ENCODE data around the gene C17orf50.
"Not testable (repeated sequence)": the region's sequence is repeated elsewhere in the genome, so short reads cannot be mapped to it uniquely, and the experiment has no call there.

Gene C17orf50

DNA sequence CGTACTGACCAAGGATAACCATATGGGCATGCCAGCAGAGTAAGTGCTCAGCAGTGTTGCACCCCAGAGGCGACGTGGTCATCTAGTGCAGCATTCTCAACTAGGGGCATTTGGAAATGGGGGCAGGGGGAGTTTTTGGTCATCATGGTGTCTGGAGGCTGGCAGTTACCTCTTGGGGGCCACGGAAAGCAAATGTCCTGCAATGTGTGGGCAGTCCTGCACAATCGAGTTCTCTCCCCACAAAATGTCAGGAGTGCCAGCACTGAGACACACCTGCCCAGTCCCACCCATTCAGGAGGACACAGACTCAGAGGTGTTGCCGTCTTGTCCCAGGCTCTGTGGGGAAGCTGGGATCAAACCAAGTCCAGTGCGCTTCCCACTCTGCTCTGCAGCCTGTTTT is 26.3 kb upstream of the C17orf50 start:
- no peak for DNase-seq (ENCODE audit: low spot score)

DNA sequence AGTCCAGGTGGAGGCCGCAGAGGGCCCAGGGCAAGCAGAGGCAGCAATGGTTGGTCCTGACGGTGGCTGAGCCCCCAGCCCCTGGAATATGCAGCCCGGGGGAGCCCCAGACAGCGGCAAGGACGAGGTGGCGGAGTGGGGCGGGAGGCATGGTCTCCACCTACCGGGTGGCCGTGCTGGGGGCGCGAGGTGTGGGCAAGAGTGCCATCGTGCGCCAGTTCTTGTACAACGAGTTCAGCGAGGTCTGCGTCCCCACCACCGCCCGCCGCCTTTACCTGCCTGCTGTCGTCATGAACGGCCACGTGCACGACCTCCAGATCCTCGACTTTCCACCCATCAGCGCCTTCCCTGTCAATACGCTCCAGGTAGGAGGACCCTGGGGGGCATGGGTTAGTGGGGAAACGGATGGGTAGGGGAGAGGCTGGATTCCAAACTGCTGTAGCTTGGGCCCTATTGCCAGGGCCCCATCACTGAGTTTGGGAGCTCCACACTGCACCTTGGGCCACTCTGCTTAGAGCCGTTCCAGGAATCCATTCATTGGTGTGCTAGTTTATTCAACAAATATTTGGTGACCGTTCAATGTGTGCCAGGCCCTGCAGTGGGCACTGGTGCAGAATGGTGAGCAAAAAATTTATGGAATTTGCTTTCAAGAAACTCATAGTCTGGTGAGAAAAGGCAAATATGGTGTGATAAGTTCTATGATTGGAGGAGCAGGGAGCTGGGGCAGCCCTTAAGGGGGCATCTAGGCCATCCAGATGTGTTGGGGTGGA is 25.5 kb upstream of the C17orf50 start:
- no peak for DNase-seq (ENCODE audit: low spot score)

DNA sequence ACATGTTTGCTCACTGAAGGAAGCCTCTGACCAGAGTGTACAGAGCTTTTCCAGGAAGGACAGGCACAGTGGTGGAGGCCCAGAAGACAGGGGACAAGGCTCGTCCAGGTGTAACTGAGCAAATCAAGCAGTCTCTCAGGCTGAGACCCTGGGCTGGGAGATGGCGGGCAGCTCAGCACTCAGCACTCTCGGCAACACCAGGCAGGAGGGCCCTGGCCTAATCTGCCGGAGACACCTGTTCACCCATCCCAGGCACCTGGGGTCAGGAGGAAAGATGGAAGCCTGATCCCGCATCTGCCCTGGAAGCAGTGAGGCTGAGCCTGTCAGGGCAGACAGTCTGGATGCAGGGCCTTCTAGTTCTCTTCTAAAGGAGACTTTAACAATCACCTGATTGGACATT is 24.5 kb upstream of the C17orf50 start:
- DNase-seq (ENCODE audit: low spot score) = no peak

DNA sequence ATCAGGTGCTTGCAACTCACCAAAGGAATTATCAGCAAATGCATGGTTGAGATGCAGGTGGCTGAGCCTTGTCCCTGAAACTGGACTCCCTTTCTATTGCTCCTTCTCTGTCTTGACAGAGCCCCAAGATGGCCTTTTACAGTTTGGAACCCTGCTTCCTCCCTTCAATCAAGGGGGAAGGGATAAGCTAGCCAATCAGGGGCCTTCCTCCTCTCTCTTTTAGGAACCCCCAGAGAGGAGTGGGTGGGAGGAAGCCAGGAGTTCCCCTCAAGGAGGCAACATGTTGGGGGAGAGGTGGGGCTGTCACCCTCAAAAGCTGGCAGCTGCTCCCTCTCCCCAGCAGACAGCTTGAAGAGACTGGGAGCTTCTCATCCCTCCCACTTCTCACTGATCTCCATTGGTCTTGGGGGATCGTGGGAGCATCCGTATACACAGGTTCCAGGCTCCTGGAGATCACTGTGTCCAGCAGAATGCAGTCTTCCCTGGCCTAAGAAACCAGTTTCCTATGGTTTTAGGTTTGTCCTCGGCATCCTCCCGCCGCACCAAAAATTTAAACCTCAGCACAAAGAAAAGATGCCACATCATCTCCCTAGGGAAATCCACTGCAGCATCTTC is 22.1 kb upstream of the C17orf50 start:
- DNase-seq (ENCODE audit: low spot score) = no peak

DNA sequence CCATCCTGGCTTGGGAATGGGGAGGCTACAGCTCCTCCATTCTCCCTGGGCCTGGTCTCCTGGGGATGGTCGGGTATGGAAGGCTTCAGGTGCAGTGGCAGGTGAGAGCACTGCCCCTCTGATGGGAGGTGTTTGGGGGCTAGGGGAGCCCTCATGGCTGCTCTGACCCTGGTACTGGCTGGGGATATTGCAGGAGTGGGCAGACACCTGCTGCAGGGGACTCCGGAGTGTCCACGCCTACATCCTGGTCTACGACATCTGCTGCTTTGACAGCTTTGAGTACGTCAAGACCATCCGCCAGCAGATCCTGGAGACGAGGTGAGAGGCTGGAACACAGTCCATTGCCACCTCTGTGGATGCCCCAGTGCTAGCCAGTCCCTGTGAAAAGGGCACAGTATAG is 20.5 kb upstream of the C17orf50 start:
- DNase-seq (ENCODE audit: low spot score) = no peak

DNA sequence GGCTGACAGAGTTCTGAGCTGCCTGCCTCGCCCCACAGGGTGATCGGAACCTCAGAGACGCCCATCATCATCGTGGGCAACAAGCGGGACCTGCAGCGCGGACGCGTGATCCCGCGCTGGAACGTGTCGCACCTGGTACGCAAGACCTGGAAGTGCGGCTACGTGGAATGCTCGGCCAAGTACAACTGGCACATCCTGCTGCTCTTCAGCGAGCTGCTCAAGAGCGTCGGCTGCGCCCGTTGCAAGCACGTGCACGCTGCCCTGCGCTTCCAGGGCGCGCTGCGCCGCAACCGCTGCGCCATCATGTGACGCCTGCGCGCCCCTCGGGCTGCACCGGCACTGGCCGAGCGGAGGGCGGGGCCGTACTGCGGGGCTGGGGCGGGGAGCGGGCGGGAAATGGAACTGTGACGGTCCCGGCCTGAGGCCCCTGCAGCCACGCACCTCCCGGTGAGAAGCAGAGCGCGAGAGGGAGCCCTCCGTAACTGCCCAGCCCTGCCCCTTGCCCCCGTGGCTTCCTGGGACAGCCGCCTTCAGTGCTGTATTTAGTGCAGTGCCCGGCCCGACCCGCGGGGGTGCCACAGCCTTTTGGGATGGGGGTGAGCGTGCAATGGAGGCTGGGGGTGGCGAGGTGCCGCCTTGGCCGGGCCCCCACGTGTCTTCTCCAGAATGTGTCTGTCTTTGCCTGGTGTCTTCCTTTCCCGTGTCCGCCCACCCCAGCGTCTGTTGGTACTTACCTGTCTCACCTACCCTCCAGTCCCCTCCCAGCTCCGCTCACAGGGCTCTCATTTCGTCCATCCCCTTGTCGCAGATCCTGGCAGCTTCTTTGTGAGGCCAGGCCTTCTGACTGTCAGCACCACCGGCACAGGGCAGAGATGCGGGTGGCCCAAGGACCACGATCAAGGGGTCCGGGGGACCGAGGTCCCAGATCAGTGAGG is 19.4 kb upstream of the C17orf50 start:
- no peak for DNase-seq (ENCODE audit: low spot score)

DNA sequence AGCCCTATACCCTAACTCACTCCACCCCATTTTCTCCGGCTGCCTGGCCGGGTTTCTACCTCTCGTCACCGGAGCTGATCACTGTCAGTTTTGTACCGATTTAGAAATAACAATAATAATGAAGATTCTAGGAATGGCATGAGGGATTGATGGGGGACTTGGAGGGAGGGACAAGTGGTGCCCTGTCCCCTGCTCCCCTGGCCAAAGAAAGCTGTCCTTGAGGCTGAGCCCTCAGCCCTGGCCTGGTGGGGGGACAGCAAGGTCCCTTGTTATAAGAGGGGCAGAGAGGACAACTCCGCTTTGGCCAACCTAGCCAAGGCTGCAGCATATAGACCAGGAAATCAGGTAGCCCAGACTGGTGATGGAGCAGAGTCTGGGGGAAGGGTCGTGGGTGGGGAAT is 18.2 kb upstream of the C17orf50 start:
- no peak for DNase-seq (ENCODE audit: low spot score)

DNA sequence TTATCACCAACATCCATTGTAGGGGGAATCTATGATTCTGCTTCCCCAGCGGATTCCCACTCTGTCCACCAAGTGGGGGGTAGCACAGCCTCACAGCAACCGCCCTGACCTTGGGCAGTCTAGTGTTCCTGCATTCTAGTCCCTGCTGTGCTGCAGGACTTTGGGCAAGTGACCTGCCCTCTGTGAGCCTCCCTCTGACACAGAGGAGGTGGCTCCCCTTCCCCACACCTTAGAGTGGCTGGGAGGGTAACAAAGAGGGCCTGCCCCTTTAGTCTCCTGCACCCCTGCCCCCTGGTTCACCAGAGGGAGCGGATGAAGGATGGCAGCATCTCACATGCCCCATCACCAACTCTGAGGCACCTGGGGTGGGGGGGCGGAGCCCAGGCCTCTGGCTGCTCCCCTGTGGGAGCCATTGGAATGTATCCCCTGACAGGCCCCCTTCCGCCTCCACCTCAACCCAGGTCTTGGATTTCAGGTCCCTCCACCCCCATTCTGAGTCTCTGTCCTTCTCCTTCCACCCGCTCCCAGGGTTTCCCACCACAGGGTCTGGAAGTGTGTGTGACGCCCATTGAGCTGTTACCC is 17.7 kb upstream of the C17orf50 start:
- DNase-seq (ENCODE audit: low spot score) = no peak

DNA sequence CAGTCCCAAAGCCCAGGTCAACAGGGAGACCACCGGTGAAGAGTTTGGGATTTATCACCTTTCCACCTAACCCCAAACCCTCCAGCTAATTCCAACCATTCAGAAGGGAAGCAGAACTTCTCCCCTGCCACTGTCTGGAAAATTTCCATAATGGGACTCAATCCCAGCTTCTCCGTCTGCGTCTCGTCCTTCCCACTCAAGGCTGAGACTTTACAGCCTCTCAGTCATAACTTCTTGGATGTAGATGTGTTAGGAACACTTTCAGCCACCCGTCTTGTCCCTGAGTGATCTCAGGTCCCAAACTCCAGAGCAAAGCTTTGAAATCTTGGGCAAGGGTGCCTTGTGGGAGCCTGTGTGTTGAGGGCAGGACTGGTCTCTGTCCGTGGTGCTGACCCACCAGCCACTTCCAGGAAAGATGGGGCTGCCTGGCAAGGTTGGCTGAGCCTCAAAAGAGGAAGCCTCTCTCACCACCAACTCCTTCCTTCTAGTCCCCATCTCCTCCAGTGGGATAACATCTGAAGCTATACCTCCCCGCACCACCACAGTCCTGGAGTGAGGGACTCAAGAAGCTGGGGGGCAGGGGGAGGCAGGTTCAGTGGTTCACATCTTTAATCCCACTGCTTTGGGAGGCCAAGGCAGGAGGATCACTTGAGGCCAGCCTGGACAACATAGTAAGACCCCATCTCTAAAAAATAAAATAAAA is 16.9 kb upstream of the C17orf50 start:
- DNase-seq (ENCODE audit: low spot score) = no peak

DNA sequence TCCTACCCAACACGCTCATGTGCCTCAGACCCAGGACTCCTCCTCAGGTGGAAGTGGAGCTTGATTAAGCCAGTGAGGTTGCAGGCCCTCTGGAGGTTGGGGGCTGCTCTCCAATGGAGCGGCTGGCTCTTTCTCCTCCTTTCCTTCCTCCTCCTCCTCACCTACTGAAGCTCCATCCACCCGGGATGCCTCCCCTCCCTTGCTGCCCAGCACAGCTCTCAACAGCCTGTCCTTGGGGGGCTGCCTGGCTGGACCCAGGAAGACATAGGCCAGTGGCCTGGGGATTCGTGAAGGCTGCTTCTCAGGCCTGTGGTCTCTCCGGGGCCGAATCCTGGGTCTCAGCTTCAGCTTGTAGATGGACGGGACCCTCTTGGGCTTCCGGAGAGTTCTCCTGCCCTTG is 15.9 kb upstream of the C17orf50 start:
- no peak for DNase-seq (ENCODE audit: low spot score)

DNA sequence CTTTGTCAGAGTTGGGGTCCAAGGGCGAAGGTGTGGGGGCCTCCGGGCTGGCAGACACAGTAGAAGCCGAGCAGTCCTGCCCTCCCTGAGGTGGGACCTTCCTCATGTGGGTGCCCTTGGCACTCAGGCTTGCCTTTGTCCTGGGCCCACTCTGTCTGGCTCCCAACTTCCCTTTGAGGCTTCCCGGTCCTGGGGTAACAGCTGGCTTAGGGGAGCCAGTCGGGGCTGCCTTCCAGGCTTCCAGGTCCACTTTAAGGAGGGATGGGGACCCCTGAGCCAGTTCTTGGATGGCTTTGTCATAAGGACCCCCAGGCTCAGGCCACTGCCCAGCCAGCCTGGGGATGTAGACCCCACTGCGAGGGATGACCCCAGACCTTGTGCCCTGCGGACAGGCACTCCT is 15.4 kb upstream of the C17orf50 start:
- no peak for DNase-seq (ENCODE audit: low spot score)

DNA sequence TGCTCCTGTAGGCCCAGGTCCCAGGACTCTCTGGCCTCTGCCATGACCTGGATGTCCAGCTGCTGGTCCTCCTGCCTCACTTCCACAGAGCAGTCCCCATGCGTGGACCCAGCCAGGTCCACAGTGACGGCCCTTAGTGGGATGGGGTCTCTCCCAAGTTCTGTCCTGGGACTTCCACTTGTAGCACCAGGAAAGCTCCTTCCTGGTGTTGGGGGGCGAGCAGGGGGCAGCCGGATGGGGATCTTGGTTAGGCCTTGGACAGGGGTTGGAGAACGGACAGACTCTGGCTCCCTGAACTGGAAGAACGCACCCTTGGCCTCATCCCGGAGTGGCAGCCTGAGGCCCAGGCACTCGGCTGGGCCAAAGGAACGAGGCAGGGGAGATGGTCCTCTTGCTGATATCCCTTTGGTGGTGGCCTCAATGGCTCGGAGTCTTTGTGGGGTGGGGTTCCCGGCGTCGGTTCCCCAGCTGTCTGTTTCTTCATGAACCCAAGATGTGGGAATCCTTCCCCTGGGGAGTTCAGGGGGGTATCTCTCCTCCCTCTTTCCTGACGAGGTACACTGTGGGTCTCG is 14.9 kb upstream of the C17orf50 start:
- DNase-seq (ENCODE audit: low spot score) = no peak

DNA sequence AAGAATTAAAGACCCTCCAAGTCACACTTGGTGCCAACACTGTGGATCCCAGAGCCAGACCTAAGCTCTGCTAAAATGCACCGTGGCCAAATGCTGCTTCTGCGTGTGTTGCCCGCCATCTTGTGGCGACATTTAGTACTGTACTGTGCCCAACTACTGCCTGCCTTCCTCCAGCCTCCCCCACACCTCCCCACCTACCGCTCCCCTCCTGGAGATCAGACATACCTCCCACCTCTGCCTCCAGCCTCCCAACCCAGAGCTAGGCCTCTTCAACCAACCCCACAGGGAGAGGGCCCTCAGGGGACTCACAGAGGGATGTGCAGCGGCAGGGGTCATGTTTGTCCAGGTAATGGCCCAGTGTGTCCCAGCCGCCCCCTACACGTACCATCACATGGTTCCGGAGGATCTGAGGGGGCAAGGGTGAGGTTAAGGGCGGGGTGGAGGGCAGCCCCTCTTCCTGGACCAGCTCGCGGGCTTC is 13.1 kb upstream of the C17orf50 start:
- DNase-seq (ENCODE audit: low spot score) = peak; percentile 81

DNA sequence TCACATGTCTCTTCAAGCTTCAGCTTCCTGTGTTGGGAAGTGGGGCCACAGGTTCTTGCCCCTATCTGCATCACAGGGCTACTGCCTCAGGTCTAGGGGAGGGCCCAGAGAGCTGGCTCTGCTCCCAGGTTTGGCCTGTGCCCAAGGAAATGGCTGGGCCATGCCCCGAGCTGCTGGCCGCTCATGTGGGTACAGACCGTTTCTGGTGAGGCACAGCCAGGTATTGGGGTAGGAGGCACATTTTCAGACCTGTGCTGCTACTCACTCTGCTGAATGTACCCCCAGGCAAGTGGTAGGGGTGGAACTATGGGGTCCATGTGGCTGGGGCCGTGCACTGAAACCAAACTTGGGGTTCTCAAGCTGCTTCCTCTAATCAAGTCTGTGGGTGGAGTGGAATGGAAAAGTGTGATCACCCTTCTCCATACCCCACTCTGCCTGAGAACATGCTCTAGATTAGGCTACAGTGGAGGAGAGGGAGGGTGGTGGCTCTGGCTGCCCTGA is 12.3 kb upstream of the C17orf50 start:
- DNase-seq (ENCODE audit: low spot score) = no peak

DNA sequence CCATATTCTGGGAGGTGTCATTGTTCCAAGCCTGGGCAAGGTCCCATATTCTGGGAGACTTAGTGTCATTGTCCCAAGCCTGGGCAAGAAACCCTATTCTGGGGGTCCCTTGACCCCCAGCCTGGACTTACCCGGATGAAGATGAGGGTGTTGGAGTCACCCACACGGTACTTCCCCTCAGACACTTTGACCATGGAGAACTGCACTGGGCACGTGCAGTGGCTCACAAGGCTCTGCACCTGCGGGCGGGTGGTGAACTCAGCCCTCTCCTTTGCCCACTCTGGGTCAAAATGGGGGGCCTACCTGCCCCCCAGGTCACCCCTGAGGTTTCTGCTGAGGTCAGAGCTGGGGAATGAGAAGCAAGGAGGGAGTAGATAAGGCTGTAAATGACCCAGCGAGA is 11.7 kb upstream of the C17orf50 start:
- no peak for DNase-seq (ENCODE audit: low spot score)

DNA sequence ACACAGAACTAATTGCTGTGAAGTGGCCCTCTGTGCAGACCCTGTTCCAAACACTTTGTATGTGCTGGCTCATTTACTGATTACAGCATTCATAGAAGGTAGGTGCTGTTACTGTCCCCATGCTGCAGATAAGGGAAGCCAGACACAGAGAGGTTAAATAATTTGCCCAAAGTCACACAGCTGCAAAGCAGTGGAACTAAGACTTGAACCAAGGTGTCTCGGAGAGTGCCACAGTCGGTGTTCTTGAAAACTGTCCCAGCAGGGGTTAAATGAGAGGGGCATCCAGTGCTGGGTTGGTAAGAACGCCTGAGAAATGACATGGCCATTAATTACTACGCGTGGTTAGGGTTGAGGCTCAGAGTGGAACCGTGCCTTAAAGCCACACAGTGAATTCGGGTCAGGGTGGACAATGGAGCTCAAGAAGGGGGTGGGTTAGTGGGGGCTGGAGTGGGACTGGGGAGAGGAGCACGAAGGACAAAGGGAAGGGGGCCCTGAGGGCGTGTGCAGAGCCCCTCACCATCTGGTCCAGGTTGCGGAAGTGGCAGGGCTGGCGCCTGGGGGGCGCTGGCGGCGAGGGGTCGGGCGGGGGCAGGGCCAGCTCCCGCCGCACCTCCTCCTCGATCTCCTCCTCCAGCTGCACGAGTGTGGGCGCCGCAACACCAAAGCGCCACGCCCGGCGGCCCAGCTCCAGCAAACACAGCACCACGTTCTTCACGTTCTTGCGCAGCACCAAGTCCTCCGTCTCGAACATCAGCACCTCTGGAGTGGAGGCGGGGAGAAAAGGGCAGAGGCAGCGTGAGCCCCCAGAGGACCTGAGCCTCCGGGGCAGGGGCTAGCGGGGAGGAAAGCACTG is 10.9 kb upstream of the C17orf50 start:
- DNase-seq (ENCODE audit: low spot score) = no peak

DNA sequence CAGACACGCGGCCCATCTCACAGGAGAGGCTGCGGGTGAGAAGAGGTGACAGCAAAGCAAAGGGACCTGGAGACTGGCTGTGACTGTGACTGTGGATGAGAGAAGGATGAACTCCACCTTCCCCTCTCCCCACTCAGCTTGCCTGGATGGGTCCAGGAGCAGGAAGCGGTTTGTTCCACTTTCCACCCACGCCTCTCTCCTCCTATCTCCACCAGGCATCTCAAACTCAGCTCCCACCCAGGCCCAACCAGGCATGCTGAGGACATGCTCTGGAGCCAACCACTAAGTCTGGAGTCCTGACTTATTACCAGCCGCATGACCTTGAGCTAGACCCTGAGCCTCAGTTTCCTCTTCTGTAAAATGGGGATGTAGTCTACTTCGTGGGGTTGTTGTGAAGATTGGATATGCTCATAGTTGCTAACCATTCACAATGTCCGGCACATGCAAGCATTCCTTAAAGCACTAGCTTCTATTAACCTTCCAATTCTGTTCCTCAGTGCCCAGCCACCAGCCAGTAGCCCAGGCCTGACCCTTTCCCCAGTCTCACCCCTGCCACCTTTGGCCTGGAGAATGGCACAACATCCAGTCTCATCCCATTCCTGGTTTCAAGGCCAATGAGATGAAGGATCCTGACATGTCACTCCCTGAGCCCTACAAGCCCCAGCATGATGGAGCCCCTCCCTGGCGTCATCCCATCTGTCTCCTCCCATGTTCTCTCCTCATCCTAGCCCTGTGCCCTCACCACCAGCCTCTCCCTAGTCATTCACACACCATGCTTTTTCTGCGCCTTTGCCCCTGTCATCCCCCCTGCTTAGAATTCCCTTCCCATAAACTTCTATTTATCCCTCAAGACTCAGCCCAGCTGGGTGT is 9.9 kb upstream of the C17orf50 start:
- DNase-seq (ENCODE audit: low spot score) = no peak

DNA sequence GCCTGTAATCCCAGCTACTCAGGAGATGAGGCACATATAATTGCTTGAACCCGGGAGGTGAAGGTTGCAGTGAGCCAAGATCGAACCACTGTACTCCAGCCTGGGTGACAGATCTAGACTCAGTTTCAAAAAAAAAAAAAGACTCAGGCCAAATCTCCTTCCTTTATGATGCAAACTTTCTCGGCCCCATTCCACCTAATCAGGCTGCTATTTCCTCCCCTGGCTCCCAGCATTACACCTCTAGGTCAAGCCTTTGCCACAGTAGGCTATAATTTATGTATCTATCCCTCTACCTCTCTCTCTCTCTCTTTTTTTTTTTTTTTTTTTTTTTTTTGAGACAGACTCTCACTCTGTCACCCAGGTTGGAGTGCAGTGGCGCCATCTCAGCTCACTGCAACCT is 9.1 kb upstream of the C17orf50 start:
- DNase-seq (ENCODE audit: low spot score) = not testable (repeated sequence)

DNA sequence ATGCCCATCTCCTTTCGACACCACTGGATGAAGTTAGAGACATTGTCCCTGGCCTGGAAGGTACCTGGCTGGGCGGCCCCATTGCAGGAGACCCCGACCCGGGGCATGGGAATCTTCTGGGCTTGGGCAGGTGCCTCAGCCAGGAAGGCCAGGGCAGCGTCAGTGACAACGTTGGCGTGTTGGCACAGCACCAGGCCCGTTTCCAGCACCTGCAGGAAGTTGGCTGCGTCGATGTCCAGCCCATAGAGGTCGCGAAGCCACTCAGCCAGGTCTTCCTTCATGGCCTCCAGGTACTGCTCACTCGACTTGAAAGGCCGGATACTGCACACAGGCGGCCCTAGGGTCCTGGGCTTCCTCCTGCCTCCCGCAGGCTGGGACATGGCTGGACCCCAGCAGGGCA is 8.2 kb upstream of the C17orf50 start:
- DNase-seq (ENCODE audit: low spot score) = no peak

Measured in cerebellar cortex (tissue), 1 donor.